HepG2 (cell line): ENCODE measurements around the gene TMEM9. TPM values are rescaled to one million over a fixed set of nuclear protein-coding genes. Genes with fewer than 3 reads are reported as not detected.

Experiments
- AGO1 ChIP-seq: fragments of 200-400 bp; formaldehyde crosslinking; IDR thresholded peaks from 2 replicates; pipeline ENCODE4 v1.6.1; 2017; ENCODE audit warnings: mild to moderate bottlenecking, low read depth, low read length, moderate library complexity; ENCODE audit not compliant: poor library complexity, severe bottlenecking
- BRCA1 ChIP-seq: sonication (generic); formaldehyde crosslinking; IDR thresholded peaks from 2 replicates; pipeline ENCODE4 v1.4.0; 2020; ENCODE audit warnings: missing genetic modification reagents
- DNMT1 ChIP-seq: sonication (generic); formaldehyde crosslinking; IDR thresholded peaks from 2 replicates; pipeline ENCODE4 v1.5.1; 2020; ENCODE audit warnings: mild to moderate bottlenecking, missing genetic modification reagents
- FUBP1 ChIP-seq: sonication (generic); formaldehyde crosslinking; IDR thresholded peaks from 2 replicates; pipeline ENCODE4 v1.5.1; 2020; ENCODE audit warnings: missing genetic modification reagents, mild to moderate bottlenecking, borderline replicate concordance
- GLI4 ChIP-seq: sonication (generic); formaldehyde crosslinking; IDR thresholded peaks from 2 replicates; pipeline ENCODE4 v1.5.1; 2020; ENCODE audit warnings: missing genetic modification reagents, mild to moderate bottlenecking, moderate library complexity, borderline replicate concordance
- GTF3A ChIP-seq: sonication (generic); formaldehyde crosslinking; conservative IDR thresholded peaks from 2 replicates; pipeline ENCODE4 v1.4.0; 2020; ENCODE audit warnings: mild to moderate bottlenecking, missing genetic modification reagents
- HNF4A ChIP-seq: sonication (generic); formaldehyde crosslinking; IDR thresholded peaks from 2 replicates; pipeline ENCODE4 v1.4.0; 2020; ENCODE audit warnings: missing genetic modification reagents
- JARID2 ChIP-seq: sonication (generic); formaldehyde crosslinking; IDR thresholded peaks from 2 replicates; pipeline ENCODE4 v1.8.1; 2023; ENCODE audit warnings: missing genetic modification reagents, inconsistent platforms; ENCODE audit not compliant: insufficient replicate concordance
- MATR3 ChIP-seq: sonication (generic); formaldehyde crosslinking; IDR thresholded peaks from 2 replicates; pipeline ENCODE4 v1.4.0; 2020; ENCODE audit warnings: missing genetic modification reagents
- MED8 ChIP-seq: sonication (generic); formaldehyde crosslinking; IDR thresholded peaks from 2 replicates; pipeline ENCODE4 v1.8.1; 2023; ENCODE audit warnings: mild to moderate bottlenecking, missing genetic modification reagents; ENCODE audit not compliant: insufficient replicate concordance
- MIER3 ChIP-seq: IDR thresholded peaks from 2 replicates; pipeline ENCODE4 v1.6.1; 2016; ENCODE audit warnings: missing compliant biosample characterization, borderline replicate concordance
- ONECUT2 ChIP-seq: sonication (generic); formaldehyde crosslinking; IDR thresholded peaks from 2 replicates; pipeline ENCODE4 v1.4.0; 2020; ENCODE audit warnings: missing genetic modification reagents
- SALL2 ChIP-seq: sonication (generic); formaldehyde crosslinking; IDR thresholded peaks from 2 replicates; pipeline ENCODE4 v1.8.1; 2023; ENCODE audit warnings: mild to moderate bottlenecking, missing genetic modification reagents, inconsistent platforms
- SIX1 ChIP-seq: sonication (generic); formaldehyde crosslinking; IDR thresholded peaks from 2 replicates; pipeline ENCODE4 v1.4.0; 2020; ENCODE audit warnings: missing genetic modification reagents, borderline replicate concordance
- SMAD1 ChIP-seq: sonication (generic); formaldehyde crosslinking; IDR thresholded peaks from 2 replicates; pipeline ENCODE4 v1.4.0; 2020; ENCODE audit warnings: missing genetic modification reagents, low read depth, mild to moderate bottlenecking, borderline replicate concordance
- TCF7L2 ChIP-seq: IDR thresholded peaks from 2 replicates; pipeline ENCODE4 v1.6.1; 2011; ENCODE audit warnings: mild to moderate bottlenecking, low read depth, low read length, moderate library complexity
- ZNF253 ChIP-seq: sonication (generic); formaldehyde crosslinking; IDR thresholded peaks from 2 replicates; pipeline ENCODE4 v1.8.0; 2022; ENCODE audit warnings: mild to moderate bottlenecking, missing genetic modification reagents, borderline replicate concordance
- ZNF3 ChIP-seq: IDR thresholded peaks from 2 replicates; pipeline ENCODE4 v1.7.0; 2017; ENCODE audit warnings: inconsistent platforms
- ZNF501 ChIP-seq: sonication (generic); formaldehyde crosslinking; IDR thresholded peaks from 2 replicates; pipeline ENCODE4 v1.5.1; 2020; ENCODE audit warnings: mild to moderate bottlenecking, moderate library complexity, missing genetic modification reagents
- ZNF574 ChIP-seq: sonication (generic); formaldehyde crosslinking; IDR thresholded peaks from 2 replicates; pipeline ENCODE4 v1.4.0; 2020; ENCODE audit warnings: missing genetic modification reagents
- ZNF577 ChIP-seq: sonication (generic); formaldehyde crosslinking; IDR thresholded peaks from 2 replicates; pipeline ENCODE4 v1.4.0; 2020; ENCODE audit warnings: mild to moderate bottlenecking, low read depth, missing genetic modification reagents, borderline replicate concordance
- ZNF678 ChIP-seq: sonication (generic); formaldehyde crosslinking; IDR thresholded peaks from 2 replicates; pipeline ENCODE4 v1.4.0; 2020; ENCODE audit warnings: mild to moderate bottlenecking, missing genetic modification reagents
- polyA plus RNA-seq, 8 experiments: library from polyadenylated mRNA; depleted of rRNA in 3 of 8; stranded (reverse) in 7 of 8; unstranded in 1 of 8; fragments of >200 nt; fragmentation: Illumina TruSeq in 4 of 8; extraction: Trizol in 4 of 8; gene quantifications; 2 replicates each; pipeline versions ENCODE4 v1.2.1 to v1.2.3, GENCODE V29; 2011 to 2016; ENCODE audit warnings: low read depth in 4 of 8, missing spikeins in 1 of 8, mixed read lengths in 1 of 8; ENCODE audit not compliant: insufficient read depth in 1 of 8
- total RNA-seq, 5 experiments: library from RNA; depleted of rRNA; stranded (reverse); fragments of >200 nt; fragmentation: Illumina TruSeq; extraction: Trizol; gene quantifications; 2 replicates each; pipeline ENCODE4 v1.2.3, GENCODE V29; 2016; ENCODE audit warnings: low read depth in 1 of 5
- TF ChIP-seq, protein P1 (sequence below): sonication (generic); formaldehyde crosslinking; IDR thresholded peaks from 2 replicates; pipeline ENCODE4 v1.8.1; 2022; ENCODE audit warnings: mild to moderate bottlenecking, missing genetic modification reagents

TMEM9 gene
- total and polyA plus RNA-seq, 2 of the 13 experiments (the other 11 are each of a cell fraction or from before 2014, with no cell fraction given), result 60.9 to 102 TPM

- TF ChIP-seq SMAD1 (CRISPR knock-in tag), result peak; percentile 84; the same call in 1 of the 2 replicates
- TF ChIP-seq TCF7L2, result no peak
- TF ChIP-seq AGO1, result no peak
- TF ChIP-seq, protein P1, sequence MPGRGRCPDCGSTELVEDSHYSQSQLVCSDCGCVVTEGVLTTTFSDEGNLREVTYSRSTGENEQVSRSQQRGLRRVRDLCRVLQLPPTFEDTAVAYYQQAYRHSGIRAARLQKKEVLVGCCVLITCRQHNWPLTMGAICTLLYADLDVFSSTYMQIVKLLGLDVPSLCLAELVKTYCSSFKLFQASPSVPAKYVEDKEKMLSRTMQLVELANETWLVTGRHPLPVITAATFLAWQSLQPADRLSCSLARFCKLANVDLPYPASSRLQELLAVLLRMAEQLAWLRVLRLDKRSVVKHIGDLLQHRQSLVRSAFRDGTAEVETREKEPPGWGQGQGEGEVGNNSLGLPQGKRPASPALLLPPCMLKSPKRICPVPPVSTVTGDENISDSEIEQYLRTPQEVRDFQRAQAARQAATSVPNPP, result 0 out of 2 replicates have a peak, but pooled peaks have one; percentile 47
- peak; percentile 85 for TF ChIP-seq HNF4A (CRISPR knock-in tag)
- TF ChIP-seq DNMT1, result no peak
- peak; percentile 67 for TF ChIP-seq ZNF574 (CRISPR knock-in tag)
- peak; percentile 78 for TF ChIP-seq ZNF501 (CRISPR knock-in tag)
- no peak for TF ChIP-seq GTF3A (CRISPR knock-in tag)
- TF ChIP-seq FUBP1 (CRISPR knock-in tag), result no peak
- TF ChIP-seq SALL2 (CRISPR knock-in tag), result no peak; the same call in 1 of the 2 replicates
- TF ChIP-seq GLI4 (CRISPR knock-in tag), result no peak
- TF ChIP-seq ZNF253 (CRISPR knock-in tag), result no peak
- no peak for TF ChIP-seq ZNF577 (CRISPR knock-in tag)
- TF ChIP-seq ONECUT2 (CRISPR knock-in tag), result no peak
- peak; percentile 89 for TF ChIP-seq ZNF3
- TF ChIP-seq ZNF678 (CRISPR knock-in tag), result no peak
- no peak for TF ChIP-seq MATR3
- peak; percentile 98 for TF ChIP-seq SIX1 (CRISPR knock-in tag)
- TF ChIP-seq MIER3 (CRISPR knock-in tag), result peak; percentile 84; the same call in 1 of the 2 replicates
- no peak for TF ChIP-seq MED8 (CRISPR knock-in tag)
- TF ChIP-seq BRCA1 (CRISPR knock-in tag), result 0 out of 2 replicates have a peak, but pooled peaks have one; percentile 45
- TF ChIP-seq JARID2, result no peak
Measured at GRCh38 chr1:201170533-201171062, 16.3 kb upstream of the TMEM9 start (continued).
